Dermis microvascular lymphatic vessel endothelial cell (primary cell): ENCODE results near the gene NPAS2. TPM values are rescaled to one million over a fixed set of nuclear protein-coding genes. Genes with fewer than 3 reads are reported as not detected.
A peak's percentile ranks its signal among the peaks of the same experiment; 100 is the strongest.

Source experiments
- DNase-seq, 2 donors: peaks; one replicate each; pipeline versions ENCODE4 v3.0.0 to v3.0.0-alpha.2; 2010; ENCODE audit warnings: low read depth in 2 of 2
- total RNA-seq: library from RNA; depleted of rRNA; stranded (reverse); fragments of >200 nt; gene quantifications from 2 replicates; pipeline ENCODE4 v1.2.1, GENCODE V29; 2014

NPAS2 gene
- total RNA-seq, 1 donor from 2014 or later, result 4.9 TPM

- DNase-seq, result no peak
These were observed 64.2 kb downstream of the NPAS2 start for GRCh38 chr2:100884145-100884621.

GRCh38 chr2:100886085-100886484 lies 66.1 kb downstream of the NPAS2 start:
- DNase-seq, result peak in 1 of 2 donors; percentile 45

GRCh38 chr2:100887039-100887578 lies 67.2 kb downstream of the NPAS2 start:
- no peak for DNase-seq

- DNase-seq, result no peak
These were observed 68.0 kb downstream of the NPAS2 start for GRCh38 chr2:100887713-100888495.

- DNase-seq, result no peak
These were observed 68.7 kb downstream of the NPAS2 start for GRCh38 chr2:100888601-100889000.

GRCh38 chr2:100889286-100889685 lies 69.3 kb downstream of the NPAS2 start:
- DNase-seq, result no peak

- DNase-seq, result no peak
These were observed 72.1 kb downstream of the NPAS2 start for GRCh38 chr2:100891906-100892642.

- DNase-seq, result peak in 1 of 2 donors; percentile 72
These were observed 73.6 kb downstream of the NPAS2 start for GRCh38 chr2:100893392-100894104.

- DNase-seq, result peak in 1 of 2 donors; percentile 69
These were observed 74.3 kb downstream of the NPAS2 start for GRCh38 chr2:100894105-100894795.

- DNase-seq, result no peak
These were observed 74.8 kb downstream of the NPAS2 start for GRCh38 chr2:100894796-100895156.

GRCh38 chr2:100895402-100895801 lies 75.5 kb downstream of the NPAS2 start:
- DNase-seq, result no peak

- DNase-seq, result no peak
These were observed 76.2 kb downstream of the NPAS2 start for GRCh38 chr2:100895934-100896685.

GRCh38 chr2:100898035-100898665 lies 78.2 kb downstream of the NPAS2 start:
- no peak for DNase-seq

- no peak for DNase-seq
These were observed 80.3 kb downstream of the NPAS2 start for GRCh38 chr2:100900156-100900795.

GRCh38 chr2:100902817-100903405 lies 83.0 kb downstream of the NPAS2 start:
- peak; percentile 52 to 94 for DNase-seq

GRCh38 chr2:100903534-100904258 lies 83.8 kb downstream of the NPAS2 start:
- DNase-seq, result no peak

GRCh38 chr2:100905132-100905805 lies 85.3 kb downstream of the NPAS2 start:
- DNase-seq, result no peak

GRCh38 chr2:100906131-100906530 lies 86.2 kb downstream of the NPAS2 start:
- DNase-seq, result peak in 1 of 2 donors; percentile 70
